Measurements from ENCODE around the gene MBD2. TPM values are rescaled to one million over a fixed set of nuclear protein-coding genes. Genes with fewer than 3 reads are reported as not detected.

MBD2 gene
- total RNA-seq, 1 donor from 2014 or later: 52.2 TPM

- DNase-seq (ENCODE audit: low spot score): no peak
- H3K36me3 Mint-ChIP-seq (ENCODE audit: low read depth): no peaks in the 10 kb centered on the region
- H3K27me3 Mint-ChIP-seq (ENCODE audit: low read depth): no peaks in the 10 kb centered on the region
- peaks cover 10% of the 10 kb centered on the region for H3K4me1 Mint-ChIP-seq (ENCODE audit: low read depth)
- no peak overlapping the region for H3K27ac Mint-ChIP-seq (ENCODE audit: unreplicated experiment)
- H3K9me3 Mint-ChIP-seq (ENCODE audit: low read depth): no peaks in the 10 kb centered on the region
- no peak for TF ChIP-seq CTCF (IDR thresholded peaks at IDR 0.05)
- no peak overlapping the region for H3K4me3 Mint-ChIP-seq (ENCODE audit: unreplicated experiment)
These were observed 11.4 kb upstream of the MBD2 start for GRCh38 chr18:54235871-54236270.

GRCh38 chr18:54233747-54234146 is 9.3 kb upstream of the MBD2 start:
- no peak overlapping the region for H3K4me3 Mint-ChIP-seq (ENCODE audit: unreplicated experiment)
- H3K27me3 Mint-ChIP-seq (ENCODE audit: low read depth): no peaks in the 10 kb centered on the region
- H3K9me3 Mint-ChIP-seq (ENCODE audit: low read depth): no peaks in the 10 kb centered on the region
- no peaks in the 10 kb centered on the region for H3K36me3 Mint-ChIP-seq (ENCODE audit: low read depth)
- H3K27ac Mint-ChIP-seq (ENCODE audit: unreplicated experiment): no peak overlapping the region
- TF ChIP-seq CTCF (IDR thresholded peaks at IDR 0.05): no peak
- peaks cover 6% of the 10 kb centered on the region for H3K4me1 Mint-ChIP-seq (ENCODE audit: low read depth)
- DNase-seq (ENCODE audit: low spot score): no peak

- H3K36me3 Mint-ChIP-seq (ENCODE audit: low read depth): no peaks in the 10 kb centered on the region
- no peaks in the 10 kb centered on the region for H3K9me3 Mint-ChIP-seq (ENCODE audit: low read depth)
- no peaks in the 10 kb centered on the region for H3K27me3 Mint-ChIP-seq (ENCODE audit: low read depth)
- H3K27ac Mint-ChIP-seq (ENCODE audit: unreplicated experiment): no peak overlapping the region
- no peak overlapping the region for H3K4me3 Mint-ChIP-seq (ENCODE audit: unreplicated experiment)
- H3K4me1 Mint-ChIP-seq (ENCODE audit: low read depth): peaks cover 2% of the 10 kb centered on the region
- DNase-seq (ENCODE audit: low spot score): no peak
- TF ChIP-seq CTCF (IDR thresholded peaks at IDR 0.05): no peak
These were observed 8.8 kb upstream of the MBD2 start for GRCh38 chr18:54233228-54233625.

GRCh38 chr18:54232485-54233227 is 8.2 kb upstream of the MBD2 start:
- no peak for TF ChIP-seq CTCF (IDR thresholded peaks at IDR 0.05)
- H3K27ac Mint-ChIP-seq (ENCODE audit: unreplicated experiment): no peak overlapping the region
- H3K9me3 Mint-ChIP-seq (ENCODE audit: low read depth): no peaks in the 10 kb centered on the region

GRCh38 chr18:54229421-54230059 is 5.1 kb upstream of the MBD2 start:
- Mint-ChIP-seq H3K27ac (ENCODE audit: unreplicated experiment) (no peak overlapping the region), H3K4me1 (ENCODE audit: low read depth) (peaks cover 6% of the 10 kb centered on the region)
- TF ChIP-seq CTCF (IDR thresholded peaks at IDR 0.05): no peak

More at GRCh38 chr18:54232485-54233227, 8.2 kb upstream of the MBD2 start:
- Mint-ChIP-seq H3K4me3 (ENCODE audit: unreplicated experiment) (no peak overlapping the region), H3K27me3 (ENCODE audit: low read depth) (no peaks in the 10 kb centered on the region), H3K36me3 (ENCODE audit: low read depth) (no peaks in the 10 kb centered on the region), H3K4me1 (ENCODE audit: low read depth) (peaks cover 2% of the 10 kb centered on the region)
- no peak for DNase-seq (ENCODE audit: low spot score)

More at GRCh38 chr18:54229421-54230059, 5.1 kb upstream of the MBD2 start:
- DNase-seq (ENCODE audit: low spot score): no peak
- H3K27me3 Mint-ChIP-seq (ENCODE audit: low read depth): no peaks in the 10 kb centered on the region
- H3K36me3 Mint-ChIP-seq (ENCODE audit: low read depth): no peaks in the 10 kb centered on the region
- H3K9me3 Mint-ChIP-seq (ENCODE audit: low read depth): no peaks in the 10 kb centered on the region
- no peak overlapping the region for H3K4me3 Mint-ChIP-seq (ENCODE audit: unreplicated experiment)
